Liver (tissue), 9 donors: Measurements from ENCODE around the gene CD109. TPM values are rescaled to one million over a fixed set of nuclear protein-coding genes. Genes with fewer than 3 reads are reported as not detected.

ENCODE experiments used
- DNase-seq: peaks from one replicate; pipeline ENCODE4 v3.0.0-alpha.2; 2017; ENCODE audit warnings: low spot score
- H3K27ac ChIP-seq, 2 donors: one replicate each; pipeline ENCODE4 v1.7.0; 2013; ENCODE audit warnings: inconsistent platforms in 2 of 2, low read length in 2 of 2, control low read depth in 1 of 2, low read depth in 1 of 2, mild to moderate bottlenecking in 1 of 2
- H3K27me3 ChIP-seq, 4 donors: one replicate each; pipeline versions ENCODE4 v1.6.1 to v1.7.0; 2013; ENCODE audit warnings: low read length in 3 of 4, inconsistent platforms in 1 of 4, mild to moderate bottlenecking in 1 of 4, moderate library complexity in 1 of 4; ENCODE audit not compliant: control insufficient read depth in 4 of 4, insufficient read depth in 4 of 4
- H3K36me3 ChIP-seq, 4 donors: one replicate each; pipeline versions ENCODE4 v1.6.1 to v1.7.0; 2013; ENCODE audit warnings: low read length in 3 of 4, mild to moderate bottlenecking in 3 of 4, low read depth in 1 of 4, moderate library complexity in 1 of 4; ENCODE audit not compliant: control insufficient read depth in 4 of 4, insufficient read depth in 3 of 4
- H3K4me1 ChIP-seq, 4 donors: one replicate each; pipeline versions ENCODE4 v1.6.1 to v1.7.0; 2013; ENCODE audit warnings: low read length in 3 of 4, mild to moderate bottlenecking in 3 of 4, moderate library complexity in 1 of 4; ENCODE audit not compliant: control insufficient read depth in 4 of 4, insufficient read depth in 4 of 4
- H3K4me3 ChIP-seq, 3 donors: one replicate each; pipeline versions ENCODE4 v1.6.1 to v1.7.0; 2013; ENCODE audit warnings: low read length in 3 of 3, control low read depth in 1 of 3, low read depth in 1 of 3, mild to moderate bottlenecking in 1 of 3
- H3K9ac ChIP-seq, 2 donors: one replicate each; pipeline ENCODE4 v1.7.0; 2013; ENCODE audit warnings: low read length in 2 of 2, mild to moderate bottlenecking in 2 of 2, moderate library complexity in 2 of 2, control low read depth in 1 of 2, low read depth in 1 of 2
- H3K9me3 ChIP-seq, 4 donors: one replicate each; pipeline versions ENCODE4 v1.6.1 to v1.7.0; 2013; ENCODE audit warnings: low read length in 3 of 4; ENCODE audit not compliant: control insufficient read depth in 4 of 4
- CTCF ChIP-seq: fragments of 150-350 bp; IDR thresholded peaks from 2 replicates; pipeline ENCODE4 v1.5.1; 2017; ENCODE audit warnings: improper control_type of control experiment, low read depth, low read length; ENCODE audit not compliant: missing input control
- FOXA1 ChIP-seq: IDR thresholded peaks from 2 replicates; pipeline ENCODE4 v1.6.1; 2016; ENCODE audit warnings: antibody characterized with exemption
- GABPA ChIP-seq, 2 donors: IDR thresholded peaks in 1 of 2; conservative IDR thresholded peaks in 1 of 2; 2 replicates each; pipeline ENCODE4 v1.6.1; 2016; ENCODE audit warnings: antibody characterized with exemption in 2 of 2, mild to moderate bottlenecking in 1 of 2, moderate library complexity in 1 of 2
- HNF4A ChIP-seq, 2 donors: conservative IDR thresholded peaks; 2 replicates each; pipeline ENCODE4 v1.6.1; 2016; ENCODE audit warnings: antibody characterized with exemption in 2 of 2, mild to moderate bottlenecking in 2 of 2
- JUND ChIP-seq, 2 donors: IDR thresholded peaks; 2 replicates each; pipeline ENCODE4 v1.6.1; 2016; ENCODE audit warnings: antibody characterized with exemption in 2 of 2
- MAX ChIP-seq: IDR thresholded peaks from 2 replicates; pipeline ENCODE4 v1.6.1; 2016; ENCODE audit warnings: antibody characterized with exemption
- RAD21 ChIP-seq, 2 donors: IDR thresholded peaks; 2 replicates each; pipeline ENCODE4 v1.6.1; 2016; ENCODE audit warnings: antibody characterized with exemption in 2 of 2, mild to moderate bottlenecking in 2 of 2
- REST ChIP-seq: IDR thresholded peaks from 2 replicates; pipeline ENCODE4 v1.6.1; 2016; ENCODE audit warnings: antibody characterized with exemption, mild to moderate bottlenecking
- SP1 ChIP-seq: IDR thresholded peaks from 2 replicates; pipeline ENCODE4 v1.6.1; 2018; ENCODE audit warnings: antibody characterized with exemption, mild to moderate bottlenecking
- YY1 ChIP-seq: IDR thresholded peaks from 2 replicates; pipeline ENCODE4 v1.6.1; 2016; ENCODE audit warnings: antibody characterized with exemption, mild to moderate bottlenecking
- WGBS: extraction: QIAGEN DNeasy Blood & Tissue Kit; methylation state at CpG from one replicate; pipeline ENCODE4 v1.1.7; 2013; 5-methylcytosine and 5-hydroxymethylcytosine counted together
- polyA plus RNA-seq, 2 donors: library from polyadenylated mRNA; stranded (reverse) in 1 of 2; unstranded in 1 of 2; fragments of 200-250 nt in 1 of 2; fragments of >200 nt in 1 of 2; fragmentation: Nextera tagmentation in 1 of 2; extraction: Ambion mirVana in 1 of 2; gene quantifications; one replicate each; pipeline versions ENCODE4 v1.2.1 to v1.2.3, GENCODE V29; 2013 to 2015
- total RNA-seq, 2 donors: library from RNA; depleted of rRNA; stranded (reverse); fragments of >200 nt; gene quantifications; one replicate each; pipeline ENCODE4 v1.2.3, GENCODE V29; 2014
- donor health status: healthy.
- donor health status: healthy.
- donor health status: healthy.
- donor health status: healthy.
- donor health status: healthy.

The CD109 gene
- total and polyA plus RNA-seq, 4 donors, result 0.18 to 2.0 (median 0.32) TPM

GRCh38 chr6:73691512-73691911, 4.5 kb upstream of the CD109 start (continued):
- TF ChIP-seq REST (no peak), SP1 (no peak)

GRCh38 chr6:73694711-73695411, 1.1 kb upstream of the CD109 start:
- Histone ChIP-seq H3K27ac (no peak overlapping the region), H3K9me3 (no peaks in the 10 kb centered on the region), H3K4me1 (peaks cover 2 to 11% (median 3%) of the 10 kb centered on the region in 4 donors), H3K36me3 (no peaks in the 10 kb centered on the region), H3K27me3 (peaks cover 0 to 5% (median 2%) of the 10 kb centered on the region in 4 donors), H3K4me3 (no peak overlapping the region), H3K9ac (no peak overlapping the region)
- no peak for TF ChIP-seq RAD21 (IDR thresholded peaks at IDR 0.05)
- TF ChIP-seq JUND (IDR thresholded peaks at IDR 0.05), result no peak
- TF ChIP-seq YY1, result no peak
- WGBS, result 72% methylated on average over 5 of the region's 5 CpGs
- no peak for DNase-seq

GRCh38 chr6:73696966-73697655, 1.1 kb downstream of the CD109 start:
- Histone ChIP-seq H3K4me3 (no peak overlapping the region), H3K27me3 (peaks cover 0 to 5% (median 2%) of the 10 kb centered on the region in 4 donors), H3K36me3 (no peaks in the 10 kb centered on the region), H3K9ac (no peak overlapping the region), H3K9me3 (no peaks in the 10 kb centered on the region), H3K4me1 (peaks cover 2 to 11% (median 3%) of the 10 kb centered on the region in 4 donors), H3K27ac (no peak overlapping the region)
- no peak for TF ChIP-seq MAX
- TF ChIP-seq SP1, result no peak
- TF ChIP-seq FOXA1, result no peak
- no peak for TF ChIP-seq CTCF
- no peak for TF ChIP-seq YY1
- TF ChIP-seq HNF4A (conservative IDR thresholded peaks at IDR 0.05), result no peak
- no peak for TF ChIP-seq RAD21 (IDR thresholded peaks at IDR 0.05)
- no peak for TF ChIP-seq GABPA (IDR thresholded peaks at IDR 0.05 in 1 of 2, conservative IDR thresholded peaks at IDR 0.05 in 1 of 2)
- WGBS, result 82% methylated on average over 10 of the region's 10 CpGs
- DNase-seq, result no peak
